Prostate gland (tissue), 2 donors: ENCODE results near the gene SIGLEC8. TPM values are rescaled to one million over a fixed set of nuclear protein-coding genes. Genes with fewer than 3 reads are reported as not detected.
"Not testable (repeated sequence)": the region's sequence is repeated elsewhere in the genome, so short reads cannot be mapped to it uniquely, and the experiment has no call there.

Experiments used
- DNase-seq: peaks from one replicate; pipeline ENCODE4 v3.0.0-alpha.2; 2019; ENCODE audit warnings: low spot score
- H3K27ac ChIP-seq, 2 donors: fragments of 200-600 bp; sonication (generic); 2 replicates each; pipeline ENCODE4 v1.5.1; 2017 to 2019
- H3K27me3 ChIP-seq: fragments of 200-600 bp; sonication (generic); replicated peaks from 2 replicates; pipeline ENCODE4 v1.5.1; 2019; ENCODE audit not compliant: insufficient read depth
- H3K36me3 ChIP-seq, 2 donors: fragments of 200-600 bp; sonication (generic); 1 replicate in 1 of 2; 2 replicates in 1 of 2; pipeline versions ENCODE4 v1.5.1 to v1.8.1; 2017 to 2019
- H3K4me1 ChIP-seq: fragments of 200-600 bp; sonication (generic); replicated peaks from 2 replicates; pipeline ENCODE4 v1.5.1; 2019
- H3K4me3 ChIP-seq, 2 donors: fragments of 200-600 bp; sonication (generic); 2 replicates each; pipeline ENCODE4 v1.5.1; 2017 to 2019
- H3K9me3 ChIP-seq: fragments of 200-600 bp; sonication (generic); 2 replicates; pipeline ENCODE4 v1.5.1; 2017
- CTCF ChIP-seq, 4 experiments: fragments of 200-600 bp in 2 of 4; fragments of 450-650 bp in 2 of 4; sonication (generic) in 2 of 4; IDR thresholded peaks; 1 replicate in 3 of 4; 2 replicates in 1 of 4; pipeline ENCODE4 v1.5.1; 2016 to 2019; ENCODE audit warnings: antibody characterized with exemption in 4 of 4, mild to moderate bottlenecking in 2 of 4, moderate library complexity in 2 of 4
- POLR2A ChIP-seq: fragments of 450-650 bp; IDR thresholded peaks from one replicate; pipeline ENCODE4 v1.6.1; 2016; ENCODE audit warnings: antibody characterized with exemption, mild to moderate bottlenecking
- POLR2AphosphoS5 ChIP-seq: sonication (generic); formaldehyde crosslinking; IDR thresholded peaks from one replicate; pipeline ENCODE4 v1.6.1; 2017; ENCODE audit warnings: antibody characterized with exemption
- WGBS: methylation state at CpG from one replicate; pipeline ENCODE4 v1.1.5; 2018; 5-methylcytosine and 5-hydroxymethylcytosine counted together
- intact Hi-C: fragments of 100-400 bp; cut with DNase I; formaldehyde crosslinking; loops from one replicate; pipeline ENCODE4 v1.14.2; 2022
- total RNA-seq, 2 donors: library from RNA; depleted of rRNA; stranded (reverse); fragments of >200 nt; gene quantifications; one replicate each; pipeline ENCODE4 v1.1.0, GENCODE V29; 2016

SIGLEC8 gene
- total RNA-seq, 2 donors from 2014 or later, result 1.0 to 3.0 TPM

GRCh38 chr19:51503286-51503817 is 45.1 kb upstream of the SIGLEC8 start:
- no peak for TF ChIP-seq POLR2A
- TF ChIP-seq CTCF (IDR thresholded peaks at IDR 0.05), result no peak
- TF ChIP-seq POLR2AphosphoS5, result no peak
- WGBS, result 87% methylated on average over 5 of the region's 5 CpGs
- Histone ChIP-seq H3K4me1 (no peaks in the 10 kb centered on the region), H3K27ac (no peak overlapping the region), H3K4me3 (no peak overlapping the region), H3K27me3 (no peaks in the 10 kb centered on the region), H3K36me3 (no peaks in the 10 kb centered on the region), H3K9me3 (no peaks in the 10 kb centered on the region)
- intact Hi-C loops, result no loop called here
- DNase-seq, result no peak

- Histone ChIP-seq H3K9me3 (no peaks in the 10 kb centered on the region), H3K27ac (no peak within 1 kb of the TSS), H3K27me3 (no peaks in the 10 kb centered on the region), H3K4me3 (no peak within 1 kb of the TSS), H3K36me3 (no peaks in the 10 kb centered on the region), H3K4me1 (no peaks in the 10 kb centered on the region)
- DNase-seq, result no peak
- TF ChIP-seq POLR2A (no peak), POLR2AphosphoS5 (no peak), CTCF (IDR thresholded peaks at IDR 0.05) (no peak)
- intact Hi-C loops, result no loop called here
- 76% methylated on average over 12 of the region's 12 CpGs for WGBS
Measured at GRCh38 chr19:51501594-51502263, 43.5 kb upstream of the SIGLEC8 start, which contains the start of gene SIGLEC12. Gene SIGLEC12, minus strand, starts transcription at chr19:51501800. Its CDS starts 67 bp downstream, at chr19:51501733.

DNA sequence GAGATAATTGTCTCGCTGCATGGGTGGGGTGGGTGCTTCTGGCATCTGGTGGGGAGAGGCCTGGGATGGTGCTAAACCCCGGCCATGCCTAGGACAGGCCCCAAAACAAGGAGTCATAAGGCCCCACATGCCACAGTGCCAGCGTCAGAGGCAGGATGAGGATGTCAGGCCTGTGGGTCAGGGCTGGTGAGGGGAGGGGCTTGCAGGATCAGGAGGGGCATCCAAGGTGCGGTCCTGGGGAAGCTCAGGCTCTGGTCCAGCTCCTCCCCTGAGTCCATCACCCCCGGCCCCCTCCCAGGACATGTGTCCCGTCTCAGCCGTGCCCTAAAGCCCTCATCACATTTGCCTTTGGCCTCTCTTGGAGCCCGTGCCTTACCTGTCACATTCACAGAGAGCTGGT is 42.7 kb upstream of the SIGLEC8 start:
- DNase-seq, H3K4me3 ChIP-seq, intact Hi-C loops, H3K36me3 ChIP-seq, H3K4me1 ChIP-seq, H3K27me3 ChIP-seq, H3K9me3 ChIP-seq, H3K27ac ChIP-seq: not testable (repeated sequence)
- WGBS, result 53% methylated on average over 8 of the region's 8 CpGs

DNA sequence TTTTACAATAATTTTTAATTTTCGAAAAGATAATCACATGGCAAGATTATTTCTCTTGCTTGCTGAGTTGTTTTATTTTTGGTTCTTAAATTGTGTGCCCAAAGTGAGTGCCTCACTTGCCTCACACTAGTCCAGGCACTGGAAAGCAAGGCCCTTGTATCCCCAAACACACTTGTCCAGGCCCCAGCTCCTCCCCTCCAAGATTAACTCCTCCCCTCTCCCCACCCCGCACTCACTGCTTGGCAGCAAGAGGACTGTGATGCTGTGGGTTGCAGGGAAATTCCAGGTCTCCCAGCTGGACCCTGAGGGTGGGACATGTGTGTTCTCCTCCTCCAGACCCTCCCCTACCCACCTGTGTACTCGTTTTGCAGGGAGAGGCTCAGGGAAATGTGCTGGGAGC is 39.4 kb upstream of the SIGLEC8 start:
- Histone ChIP-seq H3K9me3 (no peaks in the 10 kb centered on the region), H3K36me3 (no peaks in the 10 kb centered on the region), H3K27me3 (no peaks in the 10 kb centered on the region), H3K27ac (no peak overlapping the region), H3K4me3 (no peak overlapping the region), H3K4me1 (no peaks in the 10 kb centered on the region)
- TF ChIP-seq POLR2AphosphoS5 (no peak), POLR2A (no peak), CTCF (IDR thresholded peaks at IDR 0.05) (no peak)
- 36% methylated on average over 3 of the region's 3 CpGs for WGBS
- intact Hi-C loops, result no loop called here
- DNase-seq, result no peak

DNA sequence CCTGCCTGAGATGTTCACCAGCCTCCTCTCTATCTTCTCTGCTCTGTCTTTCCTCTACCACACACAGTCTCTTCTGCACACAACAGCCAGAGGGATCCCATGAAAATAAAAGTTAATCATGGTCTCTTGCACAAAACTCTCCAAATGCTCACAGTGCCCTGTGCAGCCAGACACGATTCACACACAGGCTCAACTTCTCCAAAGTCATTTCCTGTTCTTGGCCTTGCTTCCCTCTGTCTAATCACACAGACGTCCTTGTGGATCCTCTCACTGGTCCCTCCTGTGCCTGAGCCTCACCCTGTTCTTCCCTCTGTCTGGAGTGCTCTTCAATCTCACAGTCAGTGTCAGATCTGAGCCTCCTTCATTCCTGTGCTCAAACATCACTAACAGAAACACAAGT is 35.5 kb upstream of the SIGLEC8 start:
- no peak overlapping the region for H3K27ac ChIP-seq
- intact Hi-C loops, result no loop called here
- no peaks in the 10 kb centered on the region for H3K9me3 ChIP-seq
- no peak for DNase-seq
- H3K27me3 ChIP-seq, result no peaks in the 10 kb centered on the region
- no peak overlapping the region for H3K4me3 ChIP-seq
- no peaks in the 10 kb centered on the region for H3K4me1 ChIP-seq
- TF ChIP-seq CTCF (IDR thresholded peaks at IDR 0.05) (no peak), POLR2AphosphoS5 (no peak), POLR2A (no peak)
- H3K36me3 ChIP-seq, result no peaks in the 10 kb centered on the region
- WGBS, result 44% methylated on average over 2 of the region's 2 CpGs
